GM12865 (cell line): ENCODE results near the gene ABHD5.

ENCODE experiments used
- DNase-seq: peaks from one replicate; pipeline ENCODE4 v3.0.0; 2010; ENCODE audit warnings: low read depth
- H3K4me3 ChIP-seq: 2 replicates; pipeline ENCODE4 v1.5.1; 2011; ENCODE audit warnings: mild to moderate bottlenecking, low read depth, low read length, control low read depth
- TF ChIP-seq, protein P1 (sequence below): IDR thresholded peaks from 2 replicates; pipeline ENCODE4 v1.5.1; 2011; ENCODE audit warnings: low read length, control low read depth, low read depth, inconsistent platforms; ENCODE audit not compliant: insufficient read depth; ENCODE audit errors: missing control alignments

ABHD5 gene

GRCh38 chr3:43770426-43771103, 79.8 kb downstream of the ABHD5 start:
- TF ChIP-seq, protein P1, sequence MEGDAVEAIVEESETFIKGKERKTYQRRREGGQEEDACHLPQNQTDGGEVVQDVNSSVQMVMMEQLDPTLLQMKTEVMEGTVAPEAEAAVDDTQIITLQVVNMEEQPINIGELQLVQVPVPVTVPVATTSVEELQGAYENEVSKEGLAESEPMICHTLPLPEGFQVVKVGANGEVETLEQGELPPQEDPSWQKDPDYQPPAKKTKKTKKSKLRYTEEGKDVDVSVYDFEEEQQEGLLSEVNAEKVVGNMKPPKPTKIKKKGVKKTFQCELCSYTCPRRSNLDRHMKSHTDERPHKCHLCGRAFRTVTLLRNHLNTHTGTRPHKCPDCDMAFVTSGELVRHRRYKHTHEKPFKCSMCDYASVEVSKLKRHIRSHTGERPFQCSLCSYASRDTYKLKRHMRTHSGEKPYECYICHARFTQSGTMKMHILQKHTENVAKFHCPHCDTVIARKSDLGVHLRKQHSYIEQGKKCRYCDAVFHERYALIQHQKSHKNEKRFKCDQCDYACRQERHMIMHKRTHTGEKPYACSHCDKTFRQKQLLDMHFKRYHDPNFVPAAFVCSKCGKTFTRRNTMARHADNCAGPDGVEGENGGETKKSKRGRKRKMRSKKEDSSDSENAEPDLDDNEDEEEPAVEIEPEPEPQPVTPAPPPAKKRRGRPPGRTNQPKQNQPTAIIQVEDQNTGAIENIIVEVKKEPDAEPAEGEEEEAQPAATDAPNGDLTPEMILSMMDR, result no peak
- H3K4me3 ChIP-seq, result no peak overlapping the region
- no peak for DNase-seq

DNA sequence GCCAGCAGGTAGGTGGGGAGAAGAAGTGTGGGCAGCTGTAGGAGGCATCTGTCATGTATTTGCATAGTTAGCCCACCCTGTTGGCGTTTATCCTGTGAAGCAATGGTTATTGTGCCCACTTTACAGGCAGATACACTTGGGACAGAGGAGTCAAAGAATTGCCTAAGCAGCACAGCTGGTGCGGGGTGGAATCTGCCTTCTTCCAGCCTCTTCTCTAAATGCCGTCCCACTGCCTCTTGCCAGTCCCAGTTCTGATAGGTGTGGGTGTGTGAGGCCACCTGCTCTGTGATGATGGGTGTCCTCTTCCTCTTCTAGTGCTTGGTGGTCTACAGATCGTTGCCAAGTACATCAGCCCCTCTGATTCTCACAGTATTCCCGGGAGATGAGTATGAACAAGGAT, 80.9 kb downstream of the ABHD5 start:
- TF ChIP-seq, protein P1, result no peak
- no peak for DNase-seq
- H3K4me3 ChIP-seq, result no peak overlapping the region

DNA sequence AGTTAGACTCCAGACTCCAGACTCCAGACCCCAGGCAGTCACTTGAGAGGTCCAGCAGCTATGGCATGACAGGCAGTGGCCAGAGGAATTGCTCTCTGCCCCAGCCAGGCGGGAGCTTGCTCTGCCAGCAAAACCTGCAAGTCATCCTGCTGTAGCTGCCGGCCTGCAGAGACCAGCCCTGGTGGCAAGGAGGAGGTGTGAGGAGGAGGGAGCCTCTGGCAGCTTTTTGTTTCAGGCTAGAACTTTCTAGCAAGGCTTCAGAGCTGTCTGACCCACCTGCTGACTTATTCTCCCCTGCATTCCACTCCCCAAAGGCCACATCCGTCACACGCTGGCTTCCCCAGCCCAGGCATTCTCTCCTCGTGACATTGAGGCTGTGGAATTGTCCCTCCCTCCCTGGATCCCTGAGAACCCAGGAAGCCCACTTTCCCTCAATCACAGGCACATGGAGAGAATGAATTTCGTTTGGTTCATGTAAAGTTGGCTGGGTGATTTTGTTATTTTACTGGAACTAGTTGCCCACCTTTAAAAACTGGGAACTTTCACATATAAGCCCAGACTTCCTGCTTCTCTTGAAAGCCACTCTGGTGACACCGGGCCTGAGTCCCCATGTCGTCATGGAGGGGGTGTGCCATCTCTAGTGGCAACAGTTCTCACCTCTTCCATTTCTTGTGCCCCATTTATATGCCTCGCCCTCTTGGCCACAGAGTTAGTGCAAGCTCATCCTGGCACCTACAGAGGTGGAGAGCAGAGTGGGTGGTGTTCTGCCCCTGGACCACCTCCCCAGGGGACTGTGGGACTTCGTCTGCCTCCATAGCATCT, 82.7 kb downstream of the ABHD5 start:
- H3K4me3 ChIP-seq, result no peak overlapping the region
- TF ChIP-seq, protein P1, result no peak
- DNase-seq, result no peak

DNA sequence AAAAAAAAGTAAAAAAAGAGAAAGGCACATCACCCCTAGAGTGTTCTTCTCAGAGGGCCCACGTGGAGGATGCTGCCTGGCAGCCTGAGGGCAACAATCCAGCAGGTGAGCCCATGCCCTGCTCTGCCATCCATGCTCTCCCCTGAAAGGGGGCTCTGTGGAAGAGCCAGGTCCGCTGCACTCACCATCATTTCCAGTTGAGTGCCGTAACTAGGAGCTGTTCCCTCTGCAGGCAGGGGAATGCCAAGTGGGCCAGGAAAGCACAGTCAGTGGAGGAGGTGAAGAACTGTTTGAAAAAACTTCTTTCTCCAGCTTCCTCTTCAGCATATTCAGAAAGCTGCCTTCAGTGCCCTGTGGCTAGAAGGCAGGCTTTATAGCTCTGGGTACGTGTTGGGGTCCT, 84.1 kb downstream of the ABHD5 start:
- TF ChIP-seq, protein P1, result no peak
- H3K4me3 ChIP-seq, result no peak overlapping the region
- DNase-seq, result no peak

DNA sequence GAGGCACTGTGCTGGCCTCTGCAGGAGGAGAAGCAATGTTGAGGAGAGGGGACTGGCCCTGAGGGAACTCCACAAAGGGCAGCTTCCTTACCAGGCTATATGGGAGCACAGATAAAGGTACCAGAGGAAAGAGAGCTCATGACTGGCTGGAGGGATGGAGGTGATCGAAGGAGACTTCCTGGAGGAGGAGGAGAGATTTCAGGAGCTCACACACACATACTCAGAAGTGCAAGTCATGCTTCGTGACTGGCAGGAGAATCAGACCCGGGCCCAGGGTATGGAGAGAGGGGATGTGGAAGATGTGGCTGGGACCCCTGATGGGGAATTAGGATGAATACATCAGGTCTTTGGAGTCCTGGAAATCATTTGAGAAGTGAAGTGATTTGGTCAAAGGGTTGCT, 85.4 kb downstream of the ABHD5 start:
- no peak overlapping the region for H3K4me3 ChIP-seq
- DNase-seq, result no peak
- TF ChIP-seq, protein P1, result no peak

GRCh38 chr3:43779850-43780249, 89.1 kb downstream of the ABHD5 start:
- TF ChIP-seq, protein P1, result no peak
- no peak for DNase-seq
- no peak overlapping the region for H3K4me3 ChIP-seq
